HG02938 (cell line): ENCODE results near the gene SOX5.
"Not testable (repeated sequence)": the region's sequence is repeated elsewhere in the genome, so short reads cannot be mapped to it uniquely, and the experiment has no call there.

Experiments used
- ATAC-seq: cut with Tn5 transposase; IDR thresholded peaks from one replicate; pipeline ENCODE4 v1.9.1; 2021; ENCODE audit warnings: mild to moderate bottlenecking, moderate library complexity; ENCODE audit not compliant: unreplicated experiment

The SOX5 gene

GRCh38 chr12:23911574-23911973, 37.9 kb downstream of the SOX5 start:
- no peak for ATAC-seq

- ATAC-seq = no peak
Observed at GRCh38 chr12:23909551-23909950, 39.9 kb downstream of the SOX5 start.

GRCh38 chr12:23906329-23906728, 43.1 kb downstream of the SOX5 start:
- ATAC-seq = no peak

- no peak for ATAC-seq
Observed at GRCh38 chr12:23899434-23899833, 50.0 kb downstream of the SOX5 start.

- no peak for ATAC-seq
Observed at GRCh38 chr12:23898121-23898520, 51.3 kb downstream of the SOX5 start.

GRCh38 chr12:23895792-23896218, 53.7 kb downstream of the SOX5 start:
- ATAC-seq = no peak

GRCh38 chr12:23893611-23894010, 55.9 kb downstream of the SOX5 start:
- ATAC-seq = no peak

- no peak for ATAC-seq
Observed at GRCh38 chr12:23891115-23891514, 58.4 kb downstream of the SOX5 start.

- ATAC-seq = no peak
Observed at GRCh38 chr12:23889069-23889440, 60.4 kb downstream of the SOX5 start.

- no peak for ATAC-seq
Observed at GRCh38 chr12:23888396-23889068, 60.9 kb downstream of the SOX5 start.

- no peak for ATAC-seq
Observed at GRCh38 chr12:23887055-23887835, 62.2 kb downstream of the SOX5 start.

GRCh38 chr12:23885394-23885793, 64.1 kb downstream of the SOX5 start:
- ATAC-seq = no peak

GRCh38 chr12:23884909-23885308, 64.6 kb downstream of the SOX5 start:
- ATAC-seq = no peak

GRCh38 chr12:23880988-23881387, 68.5 kb downstream of the SOX5 start:
- ATAC-seq = no peak

- ATAC-seq = not testable (repeated sequence)
Observed at GRCh38 chr12:23876618-23877017, 72.9 kb downstream of the SOX5 start.

- ATAC-seq = no peak
Observed at GRCh38 chr12:23867794-23868193, 81.7 kb downstream of the SOX5 start.

- no peak for ATAC-seq
Observed at GRCh38 chr12:23862701-23863100, 86.8 kb downstream of the SOX5 start.

- ATAC-seq = no peak
Observed at GRCh38 chr12:23860019-23860418, 89.5 kb downstream of the SOX5 start.

- no peak for ATAC-seq
Observed at GRCh38 chr12:23857178-23857577, 92.3 kb downstream of the SOX5 start.

- ATAC-seq = no peak
Observed at GRCh38 chr12:23855813-23856212, 93.7 kb downstream of the SOX5 start.

- ATAC-seq = no peak
Observed at GRCh38 chr12:23854598-23854997, 94.9 kb downstream of the SOX5 start.

GRCh38 chr12:23853640-23854039, 95.8 kb downstream of the SOX5 start:
- ATAC-seq = no peak
